Endothelial cell of umbilical vein (primary cell): ENCODE data around the gene ANKRD60. TPM values are rescaled to one million over a fixed set of nuclear protein-coding genes. Genes with fewer than 3 reads are reported as not detected.

Experiments
- BruUV-seq: library from RNA; stranded (reverse); fragments of 400-500 nt; replicated peaks from 2 replicates; lab custom pipeline; 2021; lab: Mats Ljungman, UMichigan
- CTCF ChIA-PET: fragments of 300-600, 350-600 bp; sonication (Branson Sonifier 250); formaldehyde crosslinking; loops from one replicate; lab custom pipeline; 2021; ENCODE audit warnings: antibody characterized with exemption, inconsistent platforms; lab: Charles Lee
- POLR2A ChIA-PET: fragments of 300-600, 350-600 bp; sonication (Branson Sonifier 250); formaldehyde crosslinking; loops from one replicate; lab custom pipeline; 2021; ENCODE audit warnings: antibody characterized with exemption, inconsistent platforms; lab: Charles Lee
- DNase-seq: peaks from one replicate; pipeline ENCODE4 v3.0.0-alpha.2; 2011; ENCODE audit warnings: low read depth, low spot score
- FAIRE-seq: peaks from 2 replicates; lab custom pipeline; 2011; peaks lifted over from hg19 to GRCh38; lab: Jason Lieb, UNC
- H2AFZ ChIP-seq: 2 replicates; pipeline ENCODE4 v1.6.0; 2012; ENCODE audit warnings: low read depth, low read length, control low read depth, inconsistent platforms
- H3K27ac ChIP-seq: 2 replicates; pipeline ENCODE4 v1.5.1; 2011; ENCODE audit warnings: low read depth, mild to moderate bottlenecking, control low read depth, low read length, moderate library complexity; ENCODE audit not compliant: insufficient read depth
- H3K27me3 ChIP-seq, 2 experiments: 2 replicates each; pipeline versions ENCODE4 v1.6.0 to v1.6.1; 2011; ENCODE audit warnings: low read length in 2 of 2, mixed read lengths in 1 of 2; ENCODE audit not compliant: control insufficient read depth in 2 of 2, insufficient read depth in 2 of 2
- H3K36me3 ChIP-seq, 2 experiments: 2 replicates in 1 of 2; 3 replicates in 1 of 2; pipeline ENCODE4 v1.5.1; 2011; ENCODE audit warnings: low read length in 2 of 2, mild to moderate bottlenecking in 1 of 2, moderate library complexity in 1 of 2; ENCODE audit not compliant: control insufficient read depth in 2 of 2, insufficient read depth in 2 of 2; ENCODE audit errors: extremely low read depth in 1 of 2
- H3K4me1 ChIP-seq: 3 replicates; pipeline ENCODE4 v1.5.1; 2011; ENCODE audit warnings: mild to moderate bottlenecking, low read length; ENCODE audit not compliant: control insufficient read depth, insufficient read depth; ENCODE audit errors: extremely low read depth
- H3K4me2 ChIP-seq: 2 replicates; pipeline ENCODE4 v1.6.1; 2011; ENCODE audit warnings: low read length, control low read depth, mixed read lengths; ENCODE audit not compliant: insufficient read depth
- H3K4me3 ChIP-seq, 3 experiments: fragments of 200-600 bp in 1 of 3; sonication (generic), shearing (Covaris generic) in 1 of 3; replicated peaks in 1 of 3; 2 replicates each; pipeline ENCODE4 v1.5.1; 2011 to 2016; ENCODE audit warnings: control low read depth in 3 of 3, low read length in 3 of 3, mild to moderate bottlenecking in 2 of 3, inconsistent platforms in 1 of 3, low read depth in 1 of 3, moderate library complexity in 1 of 3; ENCODE audit not compliant: insufficient read depth in 1 of 3
- H3K79me2 ChIP-seq: 2 replicates; pipeline ENCODE4 v1.6.0; 2012; ENCODE audit warnings: low read length, inconsistent platforms; ENCODE audit not compliant: control insufficient read depth, insufficient read depth
- H3K9ac ChIP-seq: replicated peaks from 2 replicates; pipeline ENCODE3; 2011; ENCODE audit warnings: low read length, control low read depth; ENCODE audit not compliant: insufficient read depth; ENCODE audit errors: extremely low read depth
- H3K9me1 ChIP-seq: replicated peaks from 3 replicates; pipeline ENCODE4 v1.6.0; 2011; ENCODE audit warnings: mild to moderate bottlenecking, low read length; ENCODE audit not compliant: control insufficient read depth, insufficient read depth; ENCODE audit errors: extremely low read depth
- H3K9me3 ChIP-seq: replicated peaks from 2 replicates; pipeline ENCODE4 v1.5.1; 2012; ENCODE audit warnings: low read length, inconsistent platforms; ENCODE audit not compliant: control insufficient read depth, insufficient read depth
- H4K20me1 ChIP-seq: replicated peaks from 2 replicates; pipeline ENCODE3; 2011; ENCODE audit warnings: mild to moderate bottlenecking, low read length; ENCODE audit not compliant: control insufficient read depth, insufficient read depth; ENCODE audit errors: extremely low read depth
- CTCF ChIP-seq, 2 donors: IDR thresholded peaks; 1 replicate in 1 of 2; 2 replicates in 1 of 2; pipeline ENCODE4 v1.5.1; 2011; ENCODE audit warnings: low read length in 2 of 2, mild to moderate bottlenecking in 2 of 2, moderate library complexity in 2 of 2, control low read depth in 1 of 2, inconsistent platforms in 1 of 2, low read depth in 1 of 2; ENCODE audit not compliant: insufficient read depth in 1 of 2; ENCODE audit errors: extremely low read depth in 1 of 2
- EZH2 ChIP-seq: IDR thresholded peaks from 2 replicates; pipeline ENCODE4 v1.6.1; 2012; ENCODE audit warnings: borderline replicate concordance, low read depth, mild to moderate bottlenecking, moderate library complexity, low read length, inconsistent platforms; ENCODE audit not compliant: severe bottlenecking
- FOS ChIP-seq: IDR thresholded peaks from 2 replicates; pipeline ENCODE4 v1.6.1; 2011; ENCODE audit warnings: mild to moderate bottlenecking, low read length, moderate library complexity, borderline replicate concordance; ENCODE audit not compliant: insufficient read depth
- GATA2 ChIP-seq: IDR thresholded peaks from 2 replicates; pipeline ENCODE4 v1.7.0; 2011; ENCODE audit warnings: low read depth, mild to moderate bottlenecking, moderate library complexity, mixed read lengths, low read length; ENCODE audit not compliant: insufficient read length, insufficient read depth
- JUN ChIP-seq: IDR thresholded peaks from 2 replicates; pipeline ENCODE4 v1.6.1; 2011; ENCODE audit warnings: borderline replicate concordance, low read depth; ENCODE audit not compliant: insufficient read length, insufficient read depth
- MAX ChIP-seq: IDR thresholded peaks from 2 replicates; pipeline ENCODE4 v1.6.1; 2011; ENCODE audit not compliant: insufficient read depth, insufficient read length
- MYC ChIP-seq: IDR thresholded peaks from one replicate; pipeline ENCODE4 v1.6.1; 2011; ENCODE audit warnings: mild to moderate bottlenecking, low read depth, low read length
- POLR2A ChIP-seq: IDR thresholded peaks from 2 replicates; pipeline ENCODE4 v1.6.1; 2012; ENCODE audit warnings: low read depth, mild to moderate bottlenecking, control low read depth, low read length
- POLR2AphosphoS5 ChIP-seq: IDR thresholded peaks from 2 replicates; pipeline ENCODE4 v1.6.1; 2012; ENCODE audit warnings: low read depth, mild to moderate bottlenecking, control low read depth, low read length, moderate library complexity; ENCODE audit not compliant: insufficient read depth
- dilution Hi-C: fragments of 300-500 bp; cut with MboI; formaldehyde crosslinking; loops from one replicate; pipeline ENCODE4 v1.15.0; 2019; ENCODE audit warnings: low sequenced_read_pairs; ENCODE audit not compliant: extremely low pct_ligation_motif_present
- intact Hi-C: fragments of 100-400 bp; cut with micrococcal nuclease; formaldehyde crosslinking; loops from one replicate; pipeline ENCODE4 v1.10.0; 2022
- polyA plus RNA-seq, 4 experiments: library from polyadenylated mRNA; depleted of rRNA in 3 of 4; stranded (reverse) in 3 of 4; unstranded in 1 of 4; fragments of >200 nt; gene quantifications; 2 replicates each; pipeline versions ENCODE4 v1.2.1 to v1.2.3, GENCODE V29; 2011 to 2012; ENCODE audit warnings: missing spikeins in 1 of 4
- total RNA-seq: library from RNA; stranded (reverse); gene quantifications from 2 replicates; pipeline ENCODE4 v1.2.3, GENCODE V29; 2021

Gene ANKRD60
- total and polyA plus RNA-seq, 2 donors (not counting 3 experiments of a cell fraction or from before 2014, with no cell fraction given) = not detected

DNA sequence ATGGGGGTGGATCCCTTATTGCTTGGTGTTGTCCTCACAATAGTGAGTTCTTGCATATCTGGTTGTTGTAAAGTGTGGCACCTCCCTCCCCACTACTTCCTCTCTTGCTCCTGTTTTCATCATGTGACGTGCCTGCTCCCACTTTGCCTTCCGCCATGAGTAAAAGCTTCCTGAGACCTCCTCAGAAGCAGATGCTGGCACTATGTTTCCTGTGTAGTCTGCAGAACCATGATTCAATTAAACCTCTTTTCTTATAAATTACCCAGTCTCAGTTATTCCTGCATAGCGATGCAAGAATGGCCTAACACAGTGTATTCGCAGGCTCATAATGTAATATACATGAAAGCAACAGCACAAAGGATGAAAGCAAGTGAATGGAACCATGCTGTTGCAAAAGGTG lies 28.4 kb upstream of the ANKRD60 start:
- no peak overlapping the region for H3K9ac ChIP-seq
- H3K36me3 ChIP-seq = no peaks in the 10 kb centered on the region
- H3K4me2 ChIP-seq = no peak overlapping the region
- DNase-seq (peak; percentile 33), FAIRE-seq (peak; percentile 31)
- no peak overlapping the region for H2AFZ ChIP-seq
- intact Hi-C loops (loop anchor here (5.0 kb wide), 1 partner anchor 40 kb away; no protein-coding TSS in a partner anchor), dilution Hi-C loops (no loop called here)
- H3K27ac ChIP-seq = no peak overlapping the region
- BruUV-seq = no TSS peak
- peaks cover 21% of the 10 kb centered on the region for H3K4me1 ChIP-seq
- peaks cover 13% of the 10 kb centered on the region for H3K79me2 ChIP-seq
- H3K4me3 ChIP-seq = no peak overlapping the region
- CTCF ChIA-PET = interaction anchor here (1.0 kb wide), 2 partner anchors 33 to 191 kb away, joined by 3 read pairs; no protein-coding TSS in a partner anchor
- POLR2A ChIA-PET = no interaction called here
- no peaks in the 10 kb centered on the region for H3K27me3 ChIP-seq
- H3K9me1 ChIP-seq = no peaks in the 10 kb centered on the region
- no peaks in the 10 kb centered on the region for H3K9me3 ChIP-seq
- no peak for TF ChIP-seq GATA2
- TF ChIP-seq MAX = no peak
- no peak for TF ChIP-seq FOS
- no peak for TF ChIP-seq MYC
- no peak for TF ChIP-seq POLR2A
- no peak for TF ChIP-seq JUN
- TF ChIP-seq EZH2 = no peak
- no peak for TF ChIP-seq POLR2AphosphoS5
- no peak for TF ChIP-seq CTCF (IDR thresholded peaks at IDR 0.05; ENCODE audit: extremely low read depth in 1 of 2, insufficient read depth in 1 of 2, low read depth in 1 of 2, low read length in 2 of 2)
- no peaks in the 10 kb centered on the region for H4K20me1 ChIP-seq
